H9 (cell line): Measurements from ENCODE around the gene AASDH. TPM values are rescaled to one million over a fixed set of nuclear protein-coding genes. Genes with fewer than 3 reads are reported as not detected.

ENCODE experiments used
- DNase-seq: peaks from one replicate; pipeline ENCODE4 v3.0.0-alpha.2; 2017
- H2AFZ ChIP-seq: one replicate; pipeline ENCODE4 v1.6.1; 2013; ENCODE audit warnings: mild to moderate bottlenecking, low read length, control low read depth, moderate library complexity
- H2AK5ac ChIP-seq: 2 replicates; pipeline ENCODE4 v1.6.1; 2013; ENCODE audit warnings: low read length, control low read depth, mixed read lengths; ENCODE audit not compliant: insufficient read length
- H2BK120ac ChIP-seq: one replicate; pipeline ENCODE4 v1.6.1; 2013; ENCODE audit warnings: low read depth, mild to moderate bottlenecking, low read length, control low read depth, inconsistent platforms; ENCODE audit not compliant: poor library complexity, severe bottlenecking
- H2BK12ac ChIP-seq: 2 replicates; pipeline ENCODE4 v1.6.1; 2013; ENCODE audit warnings: low read length, control low read depth, mixed read lengths, low read depth; ENCODE audit not compliant: insufficient read length
- H2BK15ac ChIP-seq: 2 replicates; pipeline ENCODE4 v1.6.1; 2013; ENCODE audit warnings: low read depth, low read length, control low read depth
- H2BK20ac ChIP-seq: one replicate; pipeline ENCODE4 v1.6.1; 2013; ENCODE audit warnings: low read depth, mild to moderate bottlenecking, low read length, control low read depth, inconsistent platforms; ENCODE audit not compliant: poor library complexity, severe bottlenecking
- H2BK5ac ChIP-seq: 2 replicates; pipeline ENCODE4 v1.6.1; 2013; ENCODE audit warnings: low read length, control low read depth, mixed read lengths; ENCODE audit not compliant: insufficient read length
- H3K14ac ChIP-seq: 2 replicates; pipeline ENCODE4 v1.6.1; 2013; ENCODE audit warnings: low read length, control low read depth; ENCODE audit not compliant: insufficient read depth
- H3K18ac ChIP-seq: 2 replicates; pipeline ENCODE4 v1.6.1; 2013; ENCODE audit warnings: low read depth, mild to moderate bottlenecking, mixed read lengths, low read length, control low read depth; ENCODE audit not compliant: insufficient read length
- H3K23ac ChIP-seq: 2 replicates; pipeline ENCODE4 v1.6.1; 2013; ENCODE audit warnings: low read length, control low read depth, mixed read lengths, low read depth; ENCODE audit not compliant: insufficient read length
- H3K23me2 ChIP-seq: 2 replicates; pipeline ENCODE4 v1.6.1; 2013; ENCODE audit warnings: low read depth, mild to moderate bottlenecking, mixed read lengths, low read length, control low read depth; ENCODE audit not compliant: insufficient read length, poor library complexity, severe bottlenecking
- H3K27ac ChIP-seq: 2 replicates; pipeline ENCODE4 v1.5.1; 2013; ENCODE audit warnings: low read length, control low read depth, mixed read lengths, low read depth; ENCODE audit not compliant: insufficient read length
- H3K27me3 ChIP-seq: 2 replicates; pipeline ENCODE4 v1.6.1; 2013; ENCODE audit warnings: low read length, control low read depth, inconsistent platforms; ENCODE audit not compliant: insufficient read depth
- H3K4ac ChIP-seq: 2 replicates; pipeline ENCODE4 v1.6.1; 2013; ENCODE audit warnings: low read depth, mild to moderate bottlenecking, control low read depth, inconsistent platforms, low read length, moderate library complexity
- H3K4me1 ChIP-seq: 2 replicates; pipeline ENCODE4 v1.6.1; 2013; ENCODE audit warnings: low read length, control low read depth, inconsistent platforms; ENCODE audit not compliant: insufficient read depth
- H3K4me2 ChIP-seq: 2 replicates; pipeline ENCODE4 v1.6.1; 2013; ENCODE audit warnings: low read length, control low read depth, mixed read lengths; ENCODE audit not compliant: insufficient read length, insufficient read depth
- H3K56ac ChIP-seq: 2 replicates; pipeline ENCODE4 v1.6.1; 2013; ENCODE audit warnings: low read depth, mild to moderate bottlenecking, mixed read lengths, low read length, control low read depth; ENCODE audit not compliant: insufficient read length
- H3K79me1 ChIP-seq: 2 replicates; pipeline ENCODE4 v1.6.1; 2013; ENCODE audit warnings: low read depth, mild to moderate bottlenecking, moderate library complexity, low read length, control low read depth, inconsistent platforms; ENCODE audit not compliant: insufficient read depth, poor library complexity, severe bottlenecking
- H3K79me2 ChIP-seq: 2 replicates; pipeline ENCODE4 v1.6.1; 2013; ENCODE audit warnings: low read length, control low read depth, inconsistent platforms; ENCODE audit not compliant: insufficient read depth
- H3K9ac ChIP-seq: 2 replicates; pipeline ENCODE4 v1.6.1; 2013; ENCODE audit warnings: low read length, control low read depth, mixed read lengths; ENCODE audit not compliant: insufficient read length; ENCODE audit errors: extremely low read depth
- H3K9me3 ChIP-seq: one replicate; pipeline ENCODE4 v1.6.1; 2013; ENCODE audit warnings: low read depth, low read length, inconsistent platforms; ENCODE audit not compliant: control insufficient read depth
- H3T11ph ChIP-seq: one replicate; pipeline ENCODE4 v1.6.1; 2013; ENCODE audit warnings: mild to moderate bottlenecking, low read length, control low read depth, inconsistent platforms
- H4K20me1 ChIP-seq: one replicate; pipeline ENCODE4 v1.6.1; 2013; ENCODE audit not compliant: control insufficient read depth, insufficient read length, insufficient read depth
- H4K5ac ChIP-seq: 2 replicates; pipeline ENCODE4 v1.6.1; 2013; ENCODE audit warnings: low read depth, mild to moderate bottlenecking, mixed read lengths, low read length, control low read depth; ENCODE audit not compliant: insufficient read length
- H4K8ac ChIP-seq: replicated peaks from 2 replicates; pipeline ENCODE4 v1.6.1; 2013; ENCODE audit warnings: low read length, control low read depth, mixed read lengths, low read depth; ENCODE audit not compliant: insufficient read length
- H4K91ac ChIP-seq: 2 replicates; pipeline ENCODE4 v1.6.1; 2013; ENCODE audit warnings: low read depth, mild to moderate bottlenecking, moderate library complexity, mixed read lengths, low read length, control low read depth; ENCODE audit not compliant: insufficient read length
- H3K27ac Mint-ChIP-seq, 3 experiments: 2 replicates in 2 of 3; 3 replicates in 1 of 3; pipeline ENCODE4 v1.8.0; 2020 to 2021; ENCODE audit warnings: mixed read lengths in 3 of 3, mild to moderate bottlenecking in 1 of 3, moderate library complexity in 1 of 3
- H3K27me3 Mint-ChIP-seq: 2 replicates; pipeline ENCODE4 v1.8.0; 2021; ENCODE audit warnings: low read depth, mild to moderate bottlenecking, moderate library complexity, mixed read lengths
- H3K36me3 Mint-ChIP-seq, 3 experiments: 2 replicates in 2 of 3; 3 replicates in 1 of 3; pipeline ENCODE4 v1.8.0; 2020 to 2021; ENCODE audit warnings: low read depth in 3 of 3, mixed read lengths in 3 of 3; ENCODE audit not compliant: insufficient read depth in 1 of 3
- H3K4me1 Mint-ChIP-seq, 2 experiments: 2 replicates each; pipeline ENCODE4 v1.8.0; 2020; ENCODE audit warnings: mixed read lengths in 2 of 2
- H3K4me3 Mint-ChIP-seq, 2 experiments: 2 replicates in 1 of 2; 3 replicates in 1 of 2; pipeline ENCODE4 v1.8.0; 2020 to 2021; ENCODE audit warnings: mild to moderate bottlenecking in 2 of 2, mixed read lengths in 2 of 2, moderate library complexity in 1 of 2
- H3K9me3 Mint-ChIP-seq, 2 experiments: 2 replicates in 1 of 2; 3 replicates in 1 of 2; pipeline ENCODE4 v1.8.0; 2020; ENCODE audit warnings: mild to moderate bottlenecking in 2 of 2, mixed read lengths in 2 of 2, moderate library complexity in 1 of 2
- CTCF ChIP-seq: fragments of 200-600 bp; sonication (generic); conservative IDR thresholded peaks from 3 replicates; pipeline ENCODE4 v1.8.0; 2021; ENCODE audit warnings: antibody characterized with exemption, mild to moderate bottlenecking
- WGBS: extraction: QIAGEN DNeasy Blood & Tissue Kit; methylation state at CpG from one replicate; pipeline ENCODE4 v1.1.7; 2013; ENCODE audit warnings: missing lambda C conversion rate, low lambda C conversion rate, mixed read lengths; ENCODE audit not compliant: insufficient read length; ENCODE audit errors: extremely low coverage; 5-methylcytosine and 5-hydroxymethylcytosine counted together
- total RNA-seq: library from RNA; stranded (reverse); gene quantifications from 2 replicates; pipeline ENCODE4 v1.2.1, GENCODE V29; 2021

The AASDH gene
- total RNA-seq, 1 experiment from 2014 or later: 12.9 TPM

- Histone ChIP-seq H3K14ac (no peak overlapping the region), H3K27ac (no peak overlapping the region), H3K18ac (no peak overlapping the region), H3K4ac (no peak overlapping the region), H3K23me2 (no peaks in the 10 kb centered on the region), H4K20me1 (no peaks in the 10 kb centered on the region), H4K5ac (no peak overlapping the region), H3K9me3 (no peaks in the 10 kb centered on the region), H3K23ac (no peak overlapping the region), H3K4me1 (no peaks in the 10 kb centered on the region; the same call in 1 of the 2 replicates), H2BK20ac (no peak overlapping the region), H3K79me2 (no peaks in the 10 kb centered on the region), H3K4me2 (no peak overlapping the region), H4K91ac (no peak overlapping the region), H3K79me1 (no peaks in the 10 kb centered on the region), H3K56ac (no peak overlapping the region), H2BK120ac (no peak overlapping the region), H2BK12ac (no peak overlapping the region), H2AFZ (no peak overlapping the region), H3K9ac (no peak overlapping the region), H4K8ac (no peak overlapping the region), H2AK5ac (no peak overlapping the region), H2BK5ac (no peak overlapping the region), H2BK15ac (no peak overlapping the region), H3T11ph (no peak overlapping the region), H3K27me3 (no peaks in the 10 kb centered on the region)
- no peak overlapping the region for H3K4me3 Mint-ChIP-seq
- no peaks in the 10 kb centered on the region for H3K27me3 Mint-ChIP-seq
- H3K36me3 Mint-ChIP-seq: no peaks in the 10 kb centered on the region
- no CpG with 5 or more reads among the region's 10 CpGs for WGBS
- peaks cover 15 to 16% of the 10 kb centered on the region in 2 experiments for H3K4me1 Mint-ChIP-seq
- H3K27ac Mint-ChIP-seq: no peak overlapping the region
- H3K9me3 Mint-ChIP-seq: no peaks in the 10 kb centered on the region; a peak in 1 of 5 replicates
- TF ChIP-seq CTCF: peak; percentile 98
- DNase-seq: peak; percentile 71
Observed at GRCh38 chr4:56301181-56301996, 85.9 kb downstream of the AASDH start.
